GM18499 (cell line): ENCODE measurements around the gene PINK1.
"Not testable (repeated sequence)": the region's sequence is repeated elsewhere in the genome, so short reads cannot be mapped to it uniquely, and the experiment has no call there.

ENCODE experiments used
- ATAC-seq: cut with Tn5 transposase; IDR thresholded peaks from one replicate; pipeline ENCODE4 v1.9.1; 2021; ENCODE audit warnings: moderate number of reproducible peaks; ENCODE audit not compliant: insufficient read depth, unreplicated experiment

PINK1 gene

DNA sequence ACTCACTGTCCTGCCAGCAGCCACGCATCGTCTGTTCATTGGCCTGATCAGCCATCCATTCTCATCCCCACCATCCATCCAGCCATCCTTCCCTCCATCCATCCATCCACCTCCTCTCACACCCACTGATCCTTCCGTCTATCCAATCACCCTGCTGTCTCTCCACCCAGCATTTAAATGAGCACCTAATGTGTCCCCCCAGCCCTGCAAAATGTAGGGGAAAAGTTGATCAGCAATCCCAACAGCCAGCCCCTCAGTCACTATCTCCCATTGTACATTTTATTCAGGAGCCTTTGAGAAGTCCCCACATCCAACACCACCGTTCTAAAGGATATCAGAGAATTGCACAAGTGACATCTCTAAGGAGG lies 39.0 kb downstream of the PINK1 start:
- ATAC-seq = no peak

DNA sequence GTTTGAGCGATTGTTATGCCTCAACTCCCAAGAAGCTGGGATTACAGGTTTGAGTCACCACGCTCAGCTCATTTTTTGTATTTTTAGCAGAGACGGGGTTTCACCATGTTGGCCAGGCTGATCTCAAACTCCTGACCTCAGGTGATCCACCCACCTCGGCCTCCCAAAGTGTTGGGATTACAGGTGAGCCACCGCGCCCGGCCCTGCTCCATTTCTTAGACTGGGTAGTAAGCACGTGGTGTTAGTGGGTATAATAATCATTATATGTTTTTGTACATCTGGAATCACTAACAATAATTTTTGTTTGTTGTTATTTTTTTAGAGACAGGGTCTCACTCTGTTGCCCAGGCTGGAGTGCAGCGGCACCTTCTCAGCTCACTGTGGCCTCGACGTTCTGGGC lies 40.4 kb downstream of the PINK1 start:
- ATAC-seq = not testable (repeated sequence)

DNA sequence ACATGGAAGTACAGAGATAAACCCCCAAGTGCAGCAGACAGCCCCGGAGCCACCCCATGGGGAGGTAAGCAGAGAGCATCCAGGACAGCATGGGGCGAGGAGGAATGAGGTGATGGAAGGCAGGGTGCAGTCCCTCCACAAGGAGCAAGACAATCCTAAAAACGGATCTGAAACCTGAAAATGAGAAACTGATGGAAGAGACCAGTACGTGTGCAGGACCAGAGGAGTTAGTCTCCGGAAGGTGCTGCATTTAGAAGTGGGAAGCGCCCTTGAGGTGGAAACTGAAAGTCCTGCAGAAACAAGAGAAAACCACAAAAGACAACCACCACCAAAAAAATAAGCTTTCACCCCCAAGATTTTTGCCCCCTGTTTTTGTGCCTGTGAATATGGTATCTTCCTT lies 45.3 kb downstream of the PINK1 start:
- no peak for ATAC-seq

DNA sequence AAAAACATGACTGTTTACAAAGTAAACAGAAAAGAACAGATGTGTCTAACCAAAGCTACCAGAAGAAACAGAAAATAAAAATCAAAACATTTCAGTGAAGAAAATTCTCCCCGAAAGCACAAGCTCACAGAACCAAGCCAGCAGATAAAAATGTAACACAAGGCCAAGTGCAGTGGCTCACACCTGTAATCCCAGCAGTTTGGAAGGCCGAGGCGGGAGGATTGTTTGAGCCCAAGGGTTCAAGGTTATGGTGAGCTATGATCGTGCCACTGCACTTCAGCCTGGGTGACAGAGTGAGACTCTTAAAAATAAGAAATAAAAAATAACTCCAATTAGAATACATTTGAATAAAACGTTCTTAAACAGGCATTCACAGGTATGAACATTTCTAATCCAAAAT lies 47.0 kb downstream of the PINK1 start:
- ATAC-seq = no peak

DNA sequence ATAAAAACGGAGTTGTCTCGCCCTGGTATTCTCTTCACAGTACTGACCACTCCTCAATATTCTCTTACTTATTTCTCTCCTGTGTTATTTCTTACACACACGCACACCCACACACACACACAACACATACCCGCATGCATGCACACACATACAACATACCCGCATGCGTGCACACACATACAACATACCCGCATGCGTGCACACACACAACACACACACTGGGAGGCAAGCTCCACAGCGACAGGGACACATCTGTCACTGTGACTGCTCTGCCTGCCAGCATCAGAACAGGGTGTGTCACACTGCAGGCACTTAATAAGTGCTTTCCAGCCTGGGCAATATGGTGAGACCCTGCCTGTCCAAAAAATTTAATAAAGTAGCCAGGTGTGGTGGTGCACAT lies 48.7 kb downstream of the PINK1 start:
- ATAC-seq = no peak

DNA sequence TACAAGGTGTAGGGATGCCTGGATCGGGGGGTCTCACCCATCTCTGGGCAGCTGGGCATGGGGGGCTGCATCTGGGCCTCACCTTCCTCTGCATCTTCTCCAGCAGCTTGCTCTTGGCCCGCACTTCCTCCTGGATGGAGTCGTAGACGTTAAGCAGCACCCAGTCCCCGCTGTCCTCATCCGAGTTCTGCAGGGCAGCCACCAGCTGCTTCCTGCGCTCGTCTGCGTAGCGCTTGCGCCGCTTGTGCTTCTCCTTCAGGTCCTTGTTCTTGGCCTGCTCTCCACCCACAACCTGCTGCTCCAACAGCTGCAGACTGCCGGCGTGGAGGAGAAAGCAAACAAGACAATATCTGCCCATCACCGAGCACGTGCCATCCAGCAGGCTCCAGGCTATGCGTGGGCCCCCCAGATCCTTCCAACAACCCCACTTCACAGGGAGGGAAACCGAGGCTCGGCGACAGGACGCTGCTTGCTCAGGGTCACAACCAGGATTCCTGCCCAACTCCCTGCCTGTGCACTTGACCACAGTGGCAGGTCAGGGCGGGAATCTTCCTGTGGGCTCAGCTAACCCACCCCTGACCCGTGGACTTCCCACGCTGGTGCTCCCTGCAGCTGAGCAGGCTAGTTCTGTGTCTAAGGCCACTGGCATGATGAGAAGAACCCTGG lies 49.4 kb downstream of the PINK1 start:
- no peak for ATAC-seq

DNA sequence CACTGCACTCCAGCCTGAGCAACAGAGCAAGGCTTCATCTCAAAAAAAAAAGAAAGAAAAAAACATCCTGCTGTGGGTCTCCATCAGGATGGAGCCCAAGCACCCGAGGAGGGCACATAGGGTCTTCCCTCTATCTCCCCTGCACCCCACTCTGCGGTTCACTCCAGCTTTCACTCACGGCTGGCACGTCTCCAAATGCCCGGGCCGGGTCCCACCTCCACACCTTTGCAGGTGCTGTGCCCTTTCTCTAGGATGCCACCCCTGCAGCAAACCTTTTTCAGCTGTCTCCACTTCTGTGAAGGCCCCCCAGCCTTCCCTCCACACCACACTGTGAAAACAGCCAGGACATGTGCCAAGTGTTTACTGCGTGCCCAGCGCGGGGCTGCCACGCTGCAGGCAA lies 50.4 kb downstream of the PINK1 start:
- no peak for ATAC-seq

DNA sequence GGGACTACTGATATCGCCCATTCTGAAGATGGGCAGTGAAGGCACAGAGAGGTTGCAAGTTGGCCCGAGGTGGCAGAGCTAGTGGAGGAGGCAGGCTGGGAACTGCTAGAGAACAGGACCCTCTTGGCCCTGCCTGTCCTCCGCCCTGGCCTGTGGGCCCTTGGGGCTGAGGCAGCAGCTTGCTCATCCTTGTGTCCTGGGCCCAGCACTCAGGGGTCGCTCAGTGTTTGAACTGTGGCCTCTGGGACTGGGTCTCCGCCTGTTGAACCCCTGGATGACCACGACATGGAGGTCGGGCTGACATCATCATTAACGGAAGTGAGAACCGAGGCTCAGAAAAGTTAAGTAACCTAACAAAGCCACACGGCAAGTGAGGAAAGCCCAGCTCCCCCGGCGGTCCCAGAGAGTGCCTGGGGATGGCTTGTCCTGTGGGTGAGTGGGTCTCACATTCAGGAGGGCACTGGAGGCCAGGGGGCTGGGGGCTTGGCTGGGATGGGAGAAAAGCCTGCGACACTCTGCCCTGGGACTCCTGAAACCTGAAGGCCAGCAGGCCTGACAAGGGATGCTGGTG lies 50.9 kb downstream of the PINK1 start:
- no peak for ATAC-seq

DNA sequence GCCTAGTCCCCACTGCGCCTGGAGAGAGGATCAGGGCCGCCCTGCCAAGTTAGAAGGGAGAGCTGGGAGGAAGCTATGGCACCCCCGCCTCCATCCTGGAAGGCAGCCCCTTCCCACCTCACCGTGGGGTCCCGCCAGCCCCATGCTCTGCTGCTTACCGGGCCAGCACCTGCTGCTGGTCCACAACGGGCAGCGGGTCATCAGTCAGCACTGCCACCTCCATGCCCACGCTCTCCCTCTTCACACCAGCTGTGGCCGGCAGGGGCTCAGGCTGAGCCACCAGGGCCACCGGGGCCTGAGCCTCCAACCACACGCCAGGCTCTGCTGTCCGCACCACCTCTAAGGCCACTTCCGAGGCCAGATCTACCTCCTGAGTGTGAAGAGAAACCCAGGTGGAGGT lies 51.4 kb downstream of the PINK1 start:
- no peak for ATAC-seq

DNA sequence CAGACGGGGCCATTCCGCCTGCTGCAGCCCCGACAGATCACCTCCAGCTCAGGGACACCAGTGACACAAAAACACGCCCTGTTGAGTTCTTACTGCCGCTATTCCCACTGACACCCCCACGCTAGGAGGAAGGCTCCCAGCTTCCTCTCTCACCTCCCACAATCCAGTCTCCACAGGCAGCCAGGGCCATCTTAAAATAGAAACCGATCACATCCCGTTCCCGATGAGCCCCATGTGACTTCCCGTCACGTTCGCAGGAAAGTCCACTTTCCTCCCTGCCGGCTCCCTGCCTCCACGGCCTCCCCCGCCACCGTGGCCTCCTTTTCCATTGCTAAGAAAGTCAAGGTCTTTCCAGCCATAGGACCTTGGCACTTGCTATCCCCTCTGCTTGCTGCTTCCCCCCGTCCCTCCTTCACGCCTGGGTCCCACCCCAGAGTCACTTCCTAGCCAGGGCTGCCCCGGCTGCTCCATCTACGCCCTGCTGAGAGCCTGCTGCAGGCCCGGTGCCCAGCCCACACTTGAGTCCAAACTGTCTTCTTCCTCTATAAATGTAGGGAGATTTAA lies 51.9 kb downstream of the PINK1 start:
- no peak for ATAC-seq

DNA sequence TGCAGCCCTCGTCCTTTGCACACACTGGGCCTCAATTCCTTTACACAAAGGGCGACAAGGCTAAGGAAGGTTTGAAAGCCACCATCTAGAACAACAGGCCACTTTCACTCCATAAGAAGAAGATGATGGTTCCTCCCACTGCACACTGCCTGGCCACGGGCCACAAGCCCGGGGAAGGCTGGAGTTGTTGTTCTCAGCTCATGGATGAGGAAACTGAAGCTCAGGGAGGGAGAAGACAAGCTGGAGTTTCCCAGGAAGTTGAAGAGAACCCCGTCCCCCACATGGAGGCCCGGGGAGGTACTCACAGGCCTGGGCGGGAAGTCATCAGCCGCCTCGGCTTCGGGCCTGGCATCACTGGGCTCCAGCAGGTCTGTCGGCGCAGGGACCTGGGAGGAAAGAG lies 52.5 kb downstream of the PINK1 start:
- no peak for ATAC-seq

DNA sequence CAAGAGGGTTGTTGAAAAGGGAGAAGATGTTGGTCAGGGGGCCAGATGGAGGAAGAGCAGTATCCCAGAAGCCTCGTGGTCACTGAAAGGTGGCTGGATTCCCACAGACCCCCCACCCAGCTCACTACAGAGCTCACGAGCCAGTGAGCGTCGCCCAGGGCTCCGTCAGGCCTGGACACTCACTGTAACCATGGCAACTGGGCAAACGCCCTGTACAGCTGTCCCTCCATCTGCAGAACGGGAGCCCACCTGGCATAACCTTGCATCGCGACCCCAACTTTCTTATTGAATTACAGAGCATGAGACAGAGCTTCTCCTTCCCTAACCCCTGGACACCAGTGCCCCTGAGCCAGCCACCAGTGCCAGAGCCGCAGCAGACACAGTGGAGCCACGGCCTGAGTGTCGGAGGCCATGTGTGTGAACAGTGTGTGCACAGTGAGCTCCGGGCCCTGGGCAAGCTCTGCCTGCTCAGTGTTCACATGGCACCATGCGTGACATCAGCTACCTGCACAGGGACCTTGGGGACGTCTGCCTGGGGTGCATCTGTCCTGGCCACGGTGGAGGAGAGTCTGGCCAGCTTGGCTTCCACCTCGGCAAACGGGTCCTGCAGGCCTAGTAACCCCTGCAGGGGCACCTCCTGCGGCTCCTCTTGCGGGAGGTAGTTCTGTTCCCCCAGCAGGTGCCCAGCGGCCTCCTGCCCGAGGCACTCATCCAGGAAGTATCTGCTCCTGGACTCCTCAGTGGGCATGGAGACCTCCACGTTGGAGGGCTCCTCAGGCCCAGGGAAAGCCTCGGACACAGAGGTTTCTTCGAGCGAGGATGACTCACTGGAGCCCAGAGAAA lies 53.8 kb downstream of the PINK1 start:
- no peak for ATAC-seq

DNA sequence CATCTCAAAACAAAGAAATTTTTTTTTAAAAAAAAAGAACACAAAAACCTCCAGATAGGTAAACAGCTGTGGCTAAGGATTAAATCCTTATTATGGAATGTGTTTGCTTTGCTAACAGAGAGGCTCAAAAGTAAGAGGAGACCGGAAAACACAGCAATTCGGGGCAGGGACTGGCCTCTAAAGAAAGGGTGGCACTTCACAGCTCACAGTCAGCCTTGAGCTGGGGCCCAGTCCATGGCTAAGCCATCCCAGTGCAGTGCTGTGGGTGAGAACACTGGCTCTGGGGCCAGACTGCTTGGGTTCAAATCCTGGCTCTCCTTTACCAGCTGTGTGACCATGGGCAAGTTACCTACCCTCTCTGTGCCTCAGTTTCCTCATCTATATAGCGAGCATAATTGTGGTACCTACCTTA lies 56.4 kb downstream of the PINK1 start:
- no peak for ATAC-seq

DNA sequence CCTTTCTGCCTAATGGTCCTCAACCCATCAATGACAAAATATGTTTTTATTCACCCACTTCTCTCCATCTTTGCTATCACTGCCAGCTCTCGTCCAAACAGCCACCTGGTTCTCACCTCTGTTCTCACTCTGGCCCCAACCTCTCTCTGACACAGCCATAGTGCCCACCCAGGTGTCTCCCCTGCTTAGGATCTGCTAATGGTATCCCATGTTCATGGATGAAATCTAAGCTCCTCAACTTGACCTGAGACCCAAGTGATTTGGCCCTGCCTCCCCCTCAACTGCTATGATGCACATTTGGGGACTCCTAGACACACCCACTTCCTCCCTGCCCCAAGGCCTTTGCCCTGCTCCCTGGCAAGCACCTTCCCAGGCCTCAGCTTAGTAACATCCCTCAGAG lies 58.6 kb downstream of the PINK1 start:
- ATAC-seq = no peak

DNA sequence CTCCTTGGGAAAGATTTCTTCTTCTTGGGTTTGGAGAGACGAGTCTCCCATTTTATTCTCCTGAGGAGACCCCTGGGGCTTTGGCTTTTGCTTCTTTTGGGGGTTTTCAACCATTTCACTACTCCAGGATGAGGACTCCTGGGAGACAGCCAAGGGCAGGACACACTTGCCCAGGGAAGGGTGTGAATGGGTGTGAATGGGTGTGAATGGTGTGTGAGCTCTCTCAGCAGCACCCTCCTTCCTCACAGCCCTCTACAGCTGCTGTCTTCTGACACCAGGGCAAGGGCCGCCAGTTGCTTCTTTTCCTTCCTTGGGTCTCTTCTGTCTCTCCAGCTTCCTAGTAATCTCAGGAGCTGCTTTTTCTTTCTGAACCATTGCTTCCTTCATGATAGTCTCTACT lies 60.4 kb downstream of the PINK1 start:
- ATAC-seq = no peak

DNA sequence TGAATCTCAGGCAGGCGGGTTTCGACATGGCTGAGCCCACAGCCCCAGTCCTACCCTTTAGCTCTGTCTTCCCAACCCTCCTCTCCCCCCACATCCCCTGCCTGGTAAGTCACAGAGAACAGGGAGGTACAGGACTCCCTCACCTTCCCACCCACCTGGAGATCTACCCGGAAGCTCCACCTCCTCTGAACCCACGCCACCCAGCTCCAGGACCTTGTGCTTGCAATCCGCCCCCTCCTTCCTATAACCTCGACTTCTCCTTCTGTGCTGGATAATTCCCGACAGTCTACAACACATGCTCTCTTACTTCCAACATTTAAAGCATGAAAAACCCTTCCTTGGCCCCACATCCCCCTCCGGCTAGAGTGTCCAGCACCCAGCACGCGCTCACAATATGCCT lies 62.3 kb downstream of the PINK1 start:
- ATAC-seq = no peak

DNA sequence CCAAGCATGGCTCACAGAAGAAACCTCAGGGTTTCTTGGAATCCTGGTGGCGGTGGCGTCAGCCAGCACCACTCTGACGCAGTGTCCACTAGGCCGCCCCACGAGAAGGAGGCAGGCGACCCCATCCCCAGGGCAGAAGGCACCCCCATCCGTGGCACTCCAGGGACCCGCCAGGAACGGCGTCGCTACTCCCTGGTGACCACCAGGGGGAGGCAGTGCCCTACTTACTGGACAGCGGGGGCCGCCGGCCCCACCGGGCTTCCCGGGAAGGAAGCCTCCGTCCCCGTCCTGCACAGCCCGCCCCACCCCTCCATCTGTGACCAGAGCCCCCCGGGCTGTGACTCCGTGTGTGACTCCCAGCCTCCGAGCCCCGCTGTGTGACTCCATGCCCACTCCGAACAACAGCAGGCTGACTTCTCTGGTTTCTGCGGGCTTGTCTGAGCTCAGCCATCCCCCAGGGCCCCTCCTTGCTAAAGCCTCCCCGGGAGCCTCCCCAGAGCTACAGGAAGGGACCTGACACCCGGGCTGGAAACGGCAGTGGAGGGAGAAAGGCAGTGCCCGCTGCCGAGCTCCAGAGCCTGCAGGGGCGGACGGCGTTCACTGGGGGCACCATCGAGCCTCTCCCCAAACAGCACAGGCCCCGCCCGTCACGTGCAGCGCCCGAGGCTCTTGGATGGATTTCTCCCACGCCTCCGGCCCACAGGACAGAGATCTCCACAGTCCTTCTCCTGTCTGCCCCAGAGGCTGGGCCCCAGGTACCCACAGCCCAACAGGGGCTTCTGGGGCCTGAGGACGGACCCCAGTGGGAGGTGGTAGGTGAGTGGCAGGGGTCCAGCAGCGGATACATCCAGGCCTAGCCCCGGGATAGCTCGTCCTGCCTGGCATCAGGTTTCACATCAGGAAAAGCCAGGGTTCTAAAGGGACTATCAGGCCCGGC lies 63.4 kb downstream of the PINK1 start:
- no peak for ATAC-seq

DNA sequence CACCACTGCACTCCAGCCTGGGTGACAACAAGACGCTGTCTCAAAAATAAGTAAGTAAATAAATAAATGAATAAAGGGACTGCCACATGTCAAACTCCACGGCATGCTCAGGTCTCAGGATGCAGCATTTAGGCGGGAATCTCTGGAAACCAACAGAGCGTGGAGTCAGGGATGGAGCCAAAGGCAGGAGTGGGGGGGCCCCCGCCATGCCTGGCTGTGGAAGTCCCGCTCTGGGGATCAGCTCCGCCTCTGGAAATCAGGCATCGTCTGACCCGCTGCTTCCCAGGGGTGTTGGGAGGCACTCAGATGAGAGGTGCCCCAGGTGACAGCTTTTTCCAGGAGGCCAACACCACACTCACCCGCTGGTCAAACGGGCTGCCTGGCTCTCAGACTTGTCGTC lies 64.3 kb downstream of the PINK1 start:
- ATAC-seq = no peak

DNA sequence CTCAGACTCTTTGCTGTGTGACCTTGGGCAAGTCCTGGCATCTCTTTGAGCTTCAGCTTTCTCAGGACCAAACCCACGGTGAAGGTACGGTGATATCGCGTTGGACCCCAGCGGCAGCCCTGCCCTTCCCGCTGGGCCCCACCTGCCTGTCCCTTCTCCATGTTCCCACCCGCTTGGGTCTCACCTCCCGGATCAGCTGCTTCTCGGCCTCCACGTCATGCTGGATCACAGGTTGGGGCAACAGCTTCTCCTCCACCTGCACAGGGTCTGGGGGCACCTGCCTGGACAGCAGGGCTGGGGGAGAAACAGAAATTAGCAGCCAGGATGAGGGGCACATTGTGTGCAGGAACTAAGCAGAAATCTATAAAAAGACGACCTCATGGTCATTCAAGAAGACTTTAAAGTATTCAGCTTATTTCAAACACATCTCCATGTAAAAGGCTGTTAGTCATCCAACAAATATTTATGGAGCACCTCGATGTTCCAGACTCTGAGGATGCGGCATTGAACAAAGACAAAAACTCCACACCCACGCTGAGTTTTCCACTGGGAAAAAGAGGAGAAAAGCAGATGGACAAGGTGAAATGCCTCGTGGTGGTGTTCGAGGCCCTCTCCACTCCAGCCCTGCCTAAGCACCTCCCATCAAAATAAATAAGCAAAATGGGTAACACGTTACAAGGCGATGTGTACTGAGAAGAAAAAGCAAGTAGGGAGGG lies 65.1 kb downstream of the PINK1 start:
- no peak for ATAC-seq

DNA sequence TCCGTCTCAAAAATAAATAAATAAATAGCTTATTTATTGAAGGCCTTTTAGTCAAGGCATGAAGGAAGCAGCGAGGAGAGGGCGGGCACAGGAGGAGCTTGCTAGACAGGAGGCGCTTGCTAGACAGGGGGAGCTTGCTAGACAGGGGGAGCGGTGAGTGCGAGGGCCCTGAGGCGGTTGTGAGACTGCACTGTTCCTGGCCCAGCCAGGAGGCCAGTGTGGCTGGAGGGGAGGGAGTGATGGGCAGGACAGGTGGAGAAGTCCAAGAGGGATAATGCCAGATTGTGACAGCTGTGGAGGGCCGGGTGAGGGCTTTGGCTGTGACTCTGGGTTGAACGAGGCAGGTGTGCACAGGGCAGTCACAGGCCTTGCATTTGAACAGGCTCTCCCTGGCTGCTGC lies 66.3 kb downstream of the PINK1 start:
- ATAC-seq = no peak
